HG03159 (cell line): ENCODE data around the gene DAB2IP.
"Not testable (repeated sequence)": the region's sequence is repeated elsewhere in the genome, so short reads cannot be mapped to it uniquely, and the experiment has no call there.

Experiments used
- ATAC-seq: cut with Tn5 transposase; IDR thresholded peaks from one replicate; pipeline ENCODE4 v1.9.1; 2021; ENCODE audit warnings: mild to moderate bottlenecking, moderate library complexity; ENCODE audit not compliant: unreplicated experiment

The DAB2IP gene

GRCh38 chr9:121643473-121643872 is 8.0 kb upstream of the DAB2IP start:
- ATAC-seq, result no peak

- not testable (repeated sequence) for ATAC-seq
Observed at GRCh38 chr9:121644040-121644439, 7.4 kb upstream of the DAB2IP start.

GRCh38 chr9:121645003-121645402 is 6.4 kb upstream of the DAB2IP start:
- no peak for ATAC-seq

- ATAC-seq, result no peak
Observed at GRCh38 chr9:121645853-121646807, 5.3 kb upstream of the DAB2IP start.

- no peak for ATAC-seq
Observed at GRCh38 chr9:121646992-121647391, 4.4 kb upstream of the DAB2IP start.

- no peak for ATAC-seq
Observed at GRCh38 chr9:121648172-121648571, 3.3 kb upstream of the DAB2IP start.

GRCh38 chr9:121648799-121649198 is 2.6 kb upstream of the DAB2IP start:
- ATAC-seq, result no peak

- ATAC-seq, result no peak
Observed at GRCh38 chr9:121649476-121650216, 1.8 kb upstream of the DAB2IP start.

GRCh38 chr9:121650217-121651007 is 1.0 kb upstream of the DAB2IP start:
- no peak for ATAC-seq

GRCh38 chr9:121651008-121651294 is 483 bp upstream of the DAB2IP start:
- no peak for ATAC-seq

GRCh38 chr9:121652021-121652837 is 795 bp downstream of the DAB2IP start:
- no peak for ATAC-seq

GRCh38 chr9:121652838-121653231 is 1.4 kb downstream of the DAB2IP start:
- no peak for ATAC-seq

GRCh38 chr9:121654499-121655140 is 3.2 kb downstream of the DAB2IP start:
- no peak for ATAC-seq

GRCh38 chr9:121655231-121655755 is 3.9 kb downstream of the DAB2IP start:
- ATAC-seq, result no peak

GRCh38 chr9:121656941-121657470 is 5.6 kb downstream of the DAB2IP start:
- ATAC-seq, result no peak

GRCh38 chr9:121658166-121658565 is 6.7 kb downstream of the DAB2IP start:
- ATAC-seq, result no peak

- no peak for ATAC-seq
Observed at GRCh38 chr9:121658591-121658990, 7.2 kb downstream of the DAB2IP start.

GRCh38 chr9:121660367-121660766 is 8.9 kb downstream of the DAB2IP start:
- no peak for ATAC-seq

- ATAC-seq, result no peak
Observed at GRCh38 chr9:121660876-121661275, 9.4 kb downstream of the DAB2IP start.

- no peak for ATAC-seq
Observed at GRCh38 chr9:121661328-121661727, 9.9 kb downstream of the DAB2IP start.
